Activated CD4-positive, alpha-beta T cell treated with anti-CD3 and anti-CD28 coated beads, Interleukin-2, amount 50 U/mL, for 4 hours (primary cell): ENCODE results near the gene ROPN1.
"Not testable (repeated sequence)": the region's sequence is repeated elsewhere in the genome, so short reads cannot be mapped to it uniquely, and the experiment has no call there.

Experiments used
- DNase-seq, 2 experiments: peaks; one replicate each; pipeline ENCODE4 v3.0.0-alpha.2; 2020

The ROPN1 gene

DNA sequence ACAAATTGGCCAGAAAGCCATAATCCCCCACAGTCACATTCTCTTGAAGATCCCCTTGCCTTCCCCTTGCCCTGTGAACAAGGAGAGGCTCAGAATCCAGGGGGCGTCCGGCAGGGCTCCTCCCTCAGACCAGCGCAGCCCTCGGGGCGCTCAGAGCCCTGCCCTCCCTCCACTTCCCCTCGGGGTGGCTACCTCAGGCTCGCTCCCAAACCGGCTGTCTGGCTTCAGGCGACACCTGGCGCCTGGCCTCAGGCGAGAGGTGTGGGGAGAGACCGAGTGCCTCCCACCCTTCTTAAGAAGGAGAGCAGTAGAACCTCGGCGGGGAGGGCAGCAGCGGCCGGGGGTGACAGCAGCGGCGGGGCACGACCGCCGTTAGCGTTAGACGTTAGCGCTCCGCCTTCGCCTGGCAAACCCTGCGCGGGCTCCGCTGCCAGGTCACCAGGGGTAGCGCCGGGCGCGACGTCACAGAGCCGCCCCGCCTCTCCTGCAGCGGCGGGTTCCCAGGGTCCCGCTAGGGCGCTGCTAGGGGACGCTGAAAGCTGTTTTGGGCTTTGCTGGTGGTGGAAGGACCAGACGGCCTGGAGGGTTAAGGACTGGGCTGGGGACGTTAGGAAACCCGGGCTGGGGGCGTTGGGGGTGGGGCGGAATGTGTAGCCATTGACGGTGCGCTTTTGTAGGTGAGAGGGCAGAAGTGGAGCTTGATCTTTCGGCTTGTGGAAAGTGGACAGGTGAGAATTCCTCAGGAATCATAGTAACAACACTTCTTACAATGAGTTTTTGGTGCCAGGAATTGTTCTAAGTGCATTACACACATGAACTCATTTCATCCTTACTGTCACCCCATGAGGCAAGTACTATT is at the start of gene ROPN1:
Gene ROPN1, minus strand, starts transcription at position 395 of the 859 bp plus-strand sequence. CDS start 11,643 bp downstream, outside the sequence.
- not testable (repeated sequence) for DNase-seq

DNA sequence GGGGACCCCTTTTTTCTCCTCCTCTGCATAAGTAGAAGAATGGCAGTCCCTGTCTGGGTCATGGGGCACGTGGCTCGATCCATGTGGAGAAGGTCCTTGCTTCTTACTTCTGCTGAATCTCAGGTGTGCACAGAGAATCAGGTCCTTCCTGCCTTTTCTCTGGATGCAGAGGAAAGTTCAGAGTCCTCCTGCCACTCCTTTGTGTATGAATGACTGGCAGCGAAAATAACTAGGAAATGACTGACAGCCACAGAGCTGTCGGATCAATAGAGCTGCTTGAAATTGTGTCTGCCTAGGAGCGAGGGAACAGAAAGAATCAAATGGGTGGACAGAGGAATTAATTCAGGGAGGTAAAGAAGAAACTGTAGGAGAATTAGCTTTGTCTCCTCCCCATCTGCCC is 49.6 kb upstream of the ROPN1 start:
- DNase-seq: no peak

DNA sequence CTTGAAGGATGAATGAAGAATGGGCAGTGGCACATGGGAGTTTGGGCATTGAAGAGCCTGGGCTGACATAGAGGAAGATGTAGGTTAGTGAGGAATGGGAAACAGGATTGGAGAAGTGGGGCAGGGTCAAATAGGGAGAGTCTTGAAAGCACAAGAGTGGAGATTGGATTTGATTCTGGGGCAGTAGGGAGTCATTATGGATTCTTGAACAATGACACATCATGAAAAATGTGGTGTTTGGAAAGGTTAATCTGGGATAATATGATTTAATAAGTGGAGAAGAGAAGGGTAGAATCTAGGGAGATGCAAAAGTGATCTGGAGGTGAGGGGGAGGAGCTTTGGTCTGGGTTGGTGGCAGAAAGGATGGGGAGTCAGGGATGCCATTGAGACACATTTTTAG is 45.4 kb upstream of the ROPN1 start:
- no peak for DNase-seq

DNA sequence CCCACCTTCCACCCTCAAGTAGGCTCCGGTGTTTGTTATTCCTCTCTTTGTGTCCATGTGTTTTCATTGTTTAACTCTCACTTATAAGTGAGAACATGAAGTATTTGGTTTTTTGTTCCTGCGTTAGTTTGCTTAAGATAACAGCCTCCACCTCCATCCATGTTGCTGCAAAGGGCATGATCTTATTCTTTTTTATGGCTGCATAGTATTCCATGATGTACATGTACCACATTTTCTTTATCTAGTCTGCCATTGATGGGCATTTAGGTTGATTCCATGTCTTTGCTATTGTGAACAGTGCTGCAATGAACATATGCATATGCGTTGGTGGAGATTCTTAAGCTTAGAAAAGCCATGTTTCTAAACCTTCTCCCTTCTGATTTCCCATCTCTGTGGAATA is 44.3 kb upstream of the ROPN1 start:
- DNase-seq: not testable (repeated sequence)

DNA sequence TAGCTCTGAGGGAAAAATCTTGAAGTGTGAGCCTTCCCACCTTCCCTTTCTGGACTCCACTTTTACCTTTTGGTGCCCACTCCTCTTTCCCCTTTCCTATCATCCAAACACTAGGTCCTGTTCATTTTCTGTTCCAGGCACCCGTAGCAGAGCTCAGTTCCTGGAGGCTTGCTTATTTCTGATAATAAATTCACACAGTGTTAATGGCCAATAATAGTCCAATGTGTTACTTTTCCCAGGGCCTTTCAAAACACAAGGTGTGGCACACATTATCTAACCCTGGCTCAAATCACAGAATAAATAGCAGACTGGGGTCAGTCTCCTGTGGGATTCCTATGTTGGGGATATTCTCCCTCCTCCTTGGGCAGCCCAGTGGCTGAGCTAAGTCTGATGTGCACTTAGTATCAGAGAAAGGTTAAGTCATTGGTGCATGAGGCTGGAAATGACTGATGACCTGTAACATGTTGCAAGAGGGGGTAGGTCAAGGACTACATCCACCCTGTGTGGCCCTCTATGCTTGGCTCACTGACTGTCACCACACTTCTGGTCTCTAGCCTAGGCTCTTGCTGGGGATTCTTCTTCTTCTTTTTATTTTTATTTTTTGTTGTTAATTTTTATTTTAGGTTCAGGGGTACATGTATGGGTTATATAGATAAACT is 43.7 kb upstream of the ROPN1 start:
- no peak for DNase-seq

DNA sequence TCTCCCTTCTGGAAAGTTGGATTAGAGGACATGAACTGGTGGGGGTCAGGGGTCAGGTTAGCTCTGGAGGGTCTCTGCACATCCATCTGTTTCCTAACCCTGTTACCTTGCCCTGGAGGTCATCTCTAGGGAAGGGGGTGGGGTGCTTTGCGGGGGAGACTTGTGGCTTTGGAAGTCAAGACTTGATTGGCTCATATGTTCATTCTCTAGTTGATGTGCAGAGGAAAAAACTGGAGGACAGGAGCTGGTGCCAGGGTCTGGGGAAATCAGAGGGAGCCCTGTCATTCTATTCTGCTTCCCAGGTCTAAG is 42.9 kb upstream of the ROPN1 start:
- DNase-seq: no peak

DNA sequence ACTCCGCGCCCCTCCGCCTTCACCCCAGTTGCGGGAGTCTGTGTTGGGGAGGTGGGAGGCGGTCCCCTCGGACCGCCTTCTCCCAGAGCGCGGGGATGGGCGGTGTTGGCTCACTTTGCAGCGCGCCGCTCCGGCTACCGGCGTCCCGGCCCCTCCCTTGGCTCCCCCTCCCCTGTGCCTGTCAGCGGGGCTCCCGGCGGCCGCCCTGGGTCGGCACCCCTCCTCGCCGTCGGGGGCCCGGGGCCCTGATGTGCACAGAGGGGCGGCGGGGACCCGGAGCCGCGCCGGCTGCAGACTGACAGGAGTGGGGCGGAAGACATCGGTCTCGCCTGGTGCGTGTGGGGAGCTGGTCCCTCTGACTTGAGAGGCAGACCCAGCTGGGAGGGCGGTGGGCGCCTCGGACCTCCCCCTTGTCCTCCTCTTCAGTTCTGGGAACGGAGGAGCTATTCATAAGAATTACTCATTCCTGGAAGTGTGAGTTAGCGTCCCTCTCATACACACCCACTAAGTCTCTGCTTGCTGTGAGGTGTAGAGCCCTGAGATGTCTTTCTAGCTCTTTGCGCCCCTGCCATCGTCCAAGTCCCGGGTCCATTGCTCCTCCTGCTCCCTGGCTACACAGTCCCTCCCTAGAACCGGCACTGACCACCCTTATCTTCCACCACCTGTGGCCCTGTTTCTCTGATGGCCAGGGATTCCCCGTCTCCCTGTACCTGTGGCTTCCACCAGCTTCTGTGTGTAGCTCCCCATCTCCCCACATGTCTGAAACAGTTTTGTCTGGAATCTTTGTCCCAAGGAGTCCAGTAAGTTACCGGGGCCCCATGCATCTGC is 42.3 kb upstream of the ROPN1 start:
- DNase-seq: no peak

DNA sequence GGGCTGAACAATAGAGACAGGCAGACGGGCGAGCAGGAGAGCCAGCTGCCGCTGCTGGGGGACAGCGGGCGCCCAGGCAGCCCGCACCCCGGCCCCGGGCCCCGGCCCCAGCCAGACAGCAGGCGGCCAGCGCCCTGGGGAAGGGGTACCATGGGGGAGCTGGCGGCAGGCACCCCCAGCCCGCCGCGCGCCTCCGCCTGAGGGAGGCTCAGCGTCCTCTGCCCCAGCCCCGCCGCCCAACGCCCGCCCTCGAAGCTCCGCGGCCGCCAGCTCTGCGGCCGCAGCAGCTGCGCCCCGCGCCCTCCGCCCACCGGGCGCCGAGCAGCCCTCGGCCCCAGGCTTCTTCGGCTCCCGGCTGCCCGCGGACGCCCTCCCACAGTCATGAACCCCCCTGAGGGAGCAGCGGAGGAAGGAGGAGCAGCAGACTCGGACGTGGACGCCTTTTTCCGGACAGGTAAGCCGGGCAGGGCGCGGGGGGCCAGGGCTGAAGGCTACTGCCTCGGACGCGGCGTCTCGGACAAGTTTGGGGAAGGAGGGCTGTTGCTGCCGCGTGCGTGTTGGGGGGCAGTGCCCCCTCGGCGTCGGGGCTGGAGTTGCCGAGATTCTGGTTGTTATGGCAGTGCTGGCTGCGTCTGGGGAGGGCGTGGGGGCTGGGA is 41.6 kb upstream of the ROPN1 start, which contains the start of gene KALRN:
Gene KALRN, plus strand, starts transcription at position 10 of the 656 bp plus-strand sequence.
- no peak for DNase-seq

DNA sequence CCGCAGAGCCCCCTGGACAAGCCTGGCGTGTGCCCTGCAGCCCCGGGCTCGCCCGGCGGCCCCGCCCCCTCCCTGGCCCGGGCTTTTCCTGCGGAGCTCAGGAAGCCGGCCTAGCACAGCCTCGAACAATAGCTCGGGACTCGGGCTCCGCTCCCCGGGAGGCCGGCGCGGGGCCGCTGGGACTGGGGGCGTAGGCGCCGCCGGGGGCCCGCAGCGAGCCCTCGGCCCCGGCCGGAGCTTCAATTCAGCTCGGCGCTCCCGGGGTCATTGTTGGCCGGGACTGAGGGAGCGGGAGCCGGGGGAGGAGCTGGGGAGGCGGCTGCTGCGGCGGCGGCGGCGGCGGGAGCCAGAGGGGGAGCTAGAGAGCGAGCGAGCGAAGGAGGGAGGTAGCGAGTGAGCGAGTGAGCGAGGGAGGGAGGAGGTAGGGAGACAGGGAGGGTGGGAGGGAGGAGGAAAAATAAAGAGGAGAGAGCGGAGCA is 41.0 kb upstream of the ROPN1 start:
- peak; percentile 45 to 46 for DNase-seq

DNA sequence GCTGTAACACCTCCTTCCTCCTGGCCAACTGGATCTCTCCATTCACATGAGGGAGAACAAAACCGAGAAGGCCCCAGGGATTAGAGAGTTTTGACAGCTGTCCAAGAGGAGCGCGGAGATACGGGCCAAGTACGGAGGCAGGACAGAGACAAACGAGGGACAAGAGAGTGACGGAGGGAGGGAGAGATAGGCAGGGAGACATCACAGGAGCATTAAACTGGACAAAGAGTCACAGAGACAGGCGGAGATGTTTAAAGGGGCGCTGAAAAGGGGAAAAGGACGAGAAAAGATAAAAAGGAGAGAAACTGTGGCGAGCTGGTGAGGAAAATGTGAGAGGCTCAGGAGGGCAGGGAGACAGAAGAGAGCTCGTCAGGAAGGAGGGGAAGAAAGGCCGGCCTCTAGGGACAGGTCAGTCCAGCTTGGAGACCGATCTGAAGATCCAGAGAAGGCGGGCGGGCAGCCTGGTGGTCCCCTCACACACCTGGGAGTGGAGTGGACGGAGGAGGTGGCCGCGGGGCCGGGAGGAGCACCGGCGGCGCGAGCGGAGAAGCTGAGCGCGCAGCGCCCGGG is 40.5 kb upstream of the ROPN1 start:
- no peak for DNase-seq

DNA sequence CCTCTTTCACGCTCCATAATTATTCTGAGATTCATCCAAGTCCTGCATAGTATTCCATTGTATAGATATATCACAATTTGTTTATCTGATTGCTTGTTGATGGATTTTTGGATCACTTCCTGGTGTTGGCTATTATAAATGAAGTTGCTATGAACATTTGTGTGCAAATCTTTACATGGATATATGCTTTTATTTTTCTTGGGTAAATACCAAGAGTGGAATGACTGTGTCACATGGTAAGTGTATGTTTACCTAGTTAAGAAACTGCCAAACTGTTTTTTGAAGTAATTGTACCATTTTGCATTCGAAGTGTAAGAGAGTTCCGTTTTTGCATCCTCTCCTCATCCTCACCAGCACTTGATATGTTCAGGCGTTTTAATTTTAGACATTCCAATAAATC is 34.6 kb upstream of the ROPN1 start:
- no peak for DNase-seq

DNA sequence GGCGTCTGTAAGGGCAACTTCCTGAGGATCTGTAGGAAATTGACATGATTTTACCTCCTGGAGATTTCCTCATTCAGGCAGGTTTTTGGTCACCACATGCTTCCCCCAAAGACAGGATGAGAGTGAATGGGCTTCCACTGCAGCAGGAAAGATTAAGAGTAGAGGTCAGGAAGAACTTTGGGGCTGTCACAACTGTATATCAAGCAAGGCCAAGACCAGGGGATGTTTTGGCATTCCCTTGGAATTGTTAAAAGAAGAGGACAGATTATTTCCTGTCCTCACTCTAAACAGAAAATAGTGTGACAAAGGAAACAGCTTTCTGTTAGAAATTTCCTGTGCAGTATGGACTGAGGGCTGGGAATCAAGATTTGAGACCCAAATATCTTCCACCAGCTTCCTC is 31.6 kb upstream of the ROPN1 start:
- not testable (repeated sequence) for DNase-seq

DNA sequence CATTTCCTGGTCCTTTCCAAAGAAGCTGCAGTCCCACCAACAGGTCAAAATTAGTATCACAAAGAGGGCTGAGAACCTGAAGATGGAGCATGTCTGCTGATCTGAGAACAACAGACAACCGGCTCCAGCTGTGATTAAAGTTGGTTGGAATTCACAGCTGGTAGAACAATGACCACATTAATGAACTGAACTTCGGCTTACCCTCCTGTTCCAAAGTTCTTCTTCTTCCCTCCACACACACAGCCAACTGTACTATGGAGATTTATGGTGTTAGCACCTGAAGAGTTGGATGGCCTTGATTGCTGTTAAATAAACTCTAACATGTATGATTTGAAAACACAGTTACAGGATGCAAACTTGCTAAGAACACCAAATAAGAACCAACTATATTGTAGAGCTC is 27.4 kb upstream of the ROPN1 start:
- DNase-seq: no peak

DNA sequence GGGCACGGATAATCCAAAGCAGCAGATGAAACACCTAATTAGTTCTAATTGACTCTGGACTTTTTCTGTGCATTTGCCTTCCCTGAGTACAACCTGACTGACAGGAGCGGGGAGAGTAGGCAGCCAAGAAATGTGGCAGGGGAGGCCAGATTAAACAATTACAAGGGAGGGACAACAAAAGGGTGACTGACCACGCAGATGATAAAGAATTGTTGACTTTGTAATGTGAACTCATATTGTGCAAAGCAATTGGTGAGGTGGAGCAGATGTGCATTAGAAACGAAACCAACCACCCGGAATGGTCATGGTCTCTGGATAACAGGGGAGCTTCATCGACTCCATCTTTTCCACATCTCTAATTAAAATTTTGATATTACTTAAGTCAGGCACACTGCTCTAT is 25.6 kb upstream of the ROPN1 start:
- not testable (repeated sequence) for DNase-seq

DNA sequence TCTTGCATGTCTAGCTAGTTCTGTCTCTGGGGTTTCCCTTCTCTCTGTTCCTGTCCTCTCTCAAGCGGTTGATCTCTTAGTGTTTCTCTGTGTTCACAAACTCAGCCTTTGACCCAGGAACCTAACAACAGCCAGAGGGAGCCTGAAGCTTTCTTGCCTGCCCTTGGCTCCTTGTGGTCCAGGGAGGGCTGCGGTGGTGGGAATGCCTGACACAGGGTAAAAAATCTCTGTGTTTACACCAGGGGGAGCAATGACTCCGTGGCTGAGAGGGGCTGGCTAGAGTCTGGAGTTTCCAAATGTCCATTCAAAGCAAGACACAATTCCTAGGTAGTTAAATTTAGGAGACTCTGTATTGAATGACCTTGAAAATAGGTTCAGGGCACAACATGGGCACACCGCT is 24.6 kb upstream of the ROPN1 start:
- DNase-seq: not testable (repeated sequence)

DNA sequence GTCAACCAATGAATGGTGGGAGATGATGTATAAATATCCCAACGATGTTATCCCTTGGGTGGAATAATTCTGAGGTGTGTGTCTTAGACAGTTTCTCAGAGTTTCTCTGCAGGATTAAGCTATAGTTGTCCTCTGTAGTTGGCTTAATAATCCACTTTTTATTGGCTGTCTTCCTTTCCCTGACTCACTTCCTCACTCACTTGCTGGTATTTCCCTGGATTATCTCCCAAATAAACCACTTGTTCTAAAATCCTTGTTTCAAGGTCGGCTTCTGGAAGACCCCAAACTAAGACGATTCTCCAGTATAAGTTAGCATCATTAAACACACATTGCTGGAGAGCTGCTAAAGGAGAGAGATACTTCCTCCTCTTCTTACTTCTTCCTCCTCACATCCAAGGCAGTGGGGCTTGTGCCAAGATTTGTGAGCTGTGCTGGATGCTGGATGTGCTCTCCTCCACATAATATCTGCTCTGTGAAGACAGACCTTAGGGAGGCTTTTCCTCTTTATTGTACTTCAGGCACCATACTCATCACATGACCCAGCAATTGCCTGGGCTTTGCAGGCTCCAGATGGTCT is 22.5 kb upstream of the ROPN1 start:
- DNase-seq: no peak

DNA sequence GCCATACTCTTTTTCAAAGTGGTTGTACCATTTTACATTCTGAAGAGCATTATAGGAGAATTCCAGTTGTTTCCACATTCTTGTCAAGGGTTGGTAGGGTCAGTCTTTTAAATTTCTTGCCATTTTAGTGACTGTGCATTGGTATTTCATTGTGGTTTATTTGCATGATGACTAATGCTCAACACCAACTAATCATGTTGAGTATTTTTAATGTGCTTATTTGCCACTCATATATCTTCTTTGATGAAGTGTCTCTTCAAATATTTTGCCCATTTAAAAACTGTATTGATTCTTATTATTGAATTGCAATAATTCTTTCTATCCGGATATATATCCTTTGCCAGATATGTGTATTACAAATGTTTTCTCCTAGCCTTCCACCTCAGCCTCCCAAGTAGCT is 16.4 kb upstream of the ROPN1 start:
- DNase-seq: not testable (repeated sequence)

DNA sequence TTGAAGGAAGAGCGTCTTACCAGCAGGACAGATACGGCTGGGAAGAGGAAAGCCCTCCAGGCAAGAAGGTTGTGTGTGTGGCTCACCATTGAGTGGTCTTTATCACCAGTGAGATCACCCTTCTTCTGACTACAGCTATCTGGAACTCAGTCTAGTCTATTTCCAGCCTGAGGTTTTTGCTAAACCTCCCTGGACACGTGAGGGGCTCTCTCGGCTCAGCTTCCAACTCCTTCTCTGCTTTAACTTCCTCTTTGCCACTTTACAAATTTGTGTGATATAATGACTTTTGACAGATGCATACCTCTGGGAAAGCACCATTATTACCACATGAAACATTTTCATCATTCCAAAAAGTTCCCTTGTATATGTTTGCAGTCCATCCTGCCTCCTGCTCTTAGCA is 15.3 kb upstream of the ROPN1 start:
- DNase-seq: no peak

DNA sequence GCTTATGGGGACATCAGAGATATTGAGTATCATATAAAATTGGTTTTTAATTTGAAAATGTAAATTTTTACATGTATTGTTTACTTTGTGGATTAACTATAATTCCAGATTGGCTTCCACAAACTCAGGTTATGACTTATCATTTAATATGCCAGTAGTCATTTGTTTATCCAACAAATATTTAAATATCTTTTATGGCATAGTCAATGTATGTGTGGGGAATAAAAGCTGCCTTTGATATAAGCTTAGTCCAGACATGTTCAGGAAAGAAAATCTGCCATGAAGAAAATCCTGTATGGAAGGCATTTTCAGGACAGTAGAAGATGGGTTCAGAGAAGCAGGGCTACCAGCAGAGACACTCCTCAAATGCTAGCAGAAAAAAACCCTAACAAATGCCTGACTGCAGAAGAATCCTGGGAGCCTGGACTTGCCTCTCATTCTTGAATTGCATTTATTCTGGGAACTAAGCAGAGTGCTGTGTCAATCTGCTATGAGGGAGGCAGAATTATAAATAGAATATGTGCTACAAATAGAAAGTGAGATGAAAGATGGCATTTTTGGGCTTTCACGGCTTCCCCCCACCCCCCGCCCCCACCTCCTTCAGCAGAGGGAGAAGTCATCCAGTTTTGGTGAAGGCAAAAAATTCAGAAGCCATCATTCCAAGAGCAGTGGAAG is 10.6 kb upstream of the ROPN1 start:
- not testable (repeated sequence) for DNase-seq

DNA sequence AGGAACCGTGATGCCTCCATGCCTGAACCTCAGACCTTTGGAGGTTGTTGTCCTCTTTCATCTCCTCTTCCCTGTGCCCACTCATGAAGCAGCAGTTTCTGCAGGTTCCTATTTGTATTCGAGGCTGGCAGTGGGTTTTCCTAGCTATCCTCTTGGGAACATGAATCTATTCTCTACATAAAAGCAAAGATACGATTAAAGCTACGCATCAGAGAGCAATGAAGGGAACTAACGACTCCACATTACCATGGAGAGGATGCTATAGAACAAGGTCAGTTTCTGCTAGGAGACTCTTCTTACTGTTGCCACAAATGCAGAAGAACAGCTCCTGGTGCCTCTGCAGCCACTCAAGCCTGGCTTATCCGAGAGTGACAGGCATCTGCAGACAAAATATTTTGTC is 9.4 kb upstream of the ROPN1 start:
- DNase-seq: not testable (repeated sequence)

DNA sequence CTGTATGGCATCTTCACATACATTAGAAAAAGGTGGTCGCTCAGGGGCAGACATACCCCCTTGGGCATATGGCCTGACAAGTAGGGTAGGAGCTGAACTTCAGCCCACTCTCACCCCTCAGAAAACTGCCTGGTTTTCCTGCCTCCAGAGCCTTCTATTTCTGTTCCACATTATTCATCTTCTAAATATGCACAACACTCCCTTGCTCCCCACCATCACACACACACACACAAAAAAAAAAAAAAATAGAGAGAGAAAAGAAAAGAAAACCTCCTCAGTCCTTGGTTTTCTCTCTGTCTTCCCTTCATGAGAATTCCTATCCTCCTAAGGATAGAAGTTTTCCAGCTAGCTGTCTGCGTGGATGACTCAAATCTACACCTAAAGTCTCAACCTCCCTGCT is 5.6 kb upstream of the ROPN1 start:
- DNase-seq: no peak

DNA sequence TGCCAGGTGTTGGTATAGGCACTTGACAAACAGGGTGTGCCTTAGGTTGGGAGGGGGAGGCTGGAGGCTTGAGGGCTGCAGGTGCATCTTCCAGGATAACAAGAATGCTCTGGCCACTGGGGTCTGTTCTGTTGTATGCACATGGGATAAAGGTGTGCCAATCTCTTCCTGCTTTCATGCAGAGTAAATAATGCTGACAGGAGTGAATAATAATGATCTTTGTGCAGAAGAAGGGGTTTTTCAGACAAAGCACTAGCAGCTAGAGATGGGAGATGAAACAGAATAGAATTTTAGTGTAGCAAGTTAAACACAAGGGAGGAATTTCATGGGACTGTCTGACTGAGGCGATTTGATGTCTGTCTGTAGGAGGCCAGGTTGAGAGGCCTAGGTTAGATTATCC is 1.9 kb upstream of the ROPN1 start:
- no peak for DNase-seq
